SK-N-SH (cell line): Measurements from ENCODE around the gene SLIT1.

ENCODE experiments used
- ELF1 ChIP-seq: IDR thresholded peaks from 2 replicates; pipeline ENCODE4 v1.4.0; 2012
- EP300 ChIP-seq, 2 experiments: IDR thresholded peaks; 2 replicates each; pipeline versions ENCODE4 v1.4.0 to v1.6.1; 2012; ENCODE audit warnings: borderline replicate concordance in 1 of 2, low read depth in 1 of 2, low read length in 1 of 2
- MXI1 ChIP-seq: IDR thresholded peaks from 2 replicates; pipeline ENCODE4 v1.6.1; 2012; ENCODE audit warnings: mild to moderate bottlenecking, low read depth, low read length, improper control_type of control experiment
- NRF1 ChIP-seq: IDR thresholded peaks from 2 replicates; pipeline ENCODE4 v1.6.1; 2012; ENCODE audit warnings: low read depth, mild to moderate bottlenecking, low read length
- POLR2AphosphoS5 ChIP-seq: IDR thresholded peaks from 2 replicates; pipeline ENCODE4 v1.6.1; 2012; ENCODE audit warnings: low read depth, low read length
- SIN3A ChIP-seq: IDR thresholded peaks from 2 replicates; pipeline ENCODE4 v1.6.1; 2012; ENCODE audit warnings: low read depth, mild to moderate bottlenecking, low read length, moderate library complexity, borderline replicate concordance
- SMC3 ChIP-seq: IDR thresholded peaks from 2 replicates; pipeline ENCODE4 v1.6.1; 2012; ENCODE audit warnings: low read depth, low read length, improper control_type of control experiment
- TF ChIP-seq, protein P1 (sequence below): IDR thresholded peaks from 2 replicates; pipeline ENCODE4 v1.4.0; 2012; ENCODE audit warnings: low read depth
- TF ChIP-seq, protein P2 (sequence below): fragments of 200-600 bp; sonication (generic); IDR thresholded peaks from 2 replicates; pipeline ENCODE4 v1.6.1; 2017; ENCODE audit warnings: antibody characterized with exemption, mild to moderate bottlenecking, moderate library complexity

DNA sequence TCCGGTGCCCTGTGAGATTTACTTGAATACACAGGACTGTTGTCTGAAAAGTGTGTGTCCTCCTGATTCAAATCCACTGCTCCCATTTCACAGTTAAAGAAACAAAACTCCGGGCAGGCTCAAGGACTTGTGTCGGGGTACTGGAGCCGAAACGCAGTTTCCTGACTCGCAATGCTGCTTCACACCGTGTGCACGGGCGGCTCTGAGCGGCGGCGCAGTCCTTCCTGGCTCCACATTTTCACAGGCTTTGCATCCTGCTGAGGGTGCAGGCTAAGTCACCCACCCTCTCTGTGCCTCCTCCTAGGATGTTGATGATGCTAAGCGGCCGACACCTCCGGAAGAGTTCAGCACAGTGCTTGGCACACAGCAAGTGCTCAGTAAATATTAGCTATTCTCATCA is 65.4 kb downstream of the SLIT1 start:
- TF ChIP-seq SIN3A (no peak), MXI1 (no peak), NRF1 (no peak), EP300 (IDR thresholded peaks at IDR 0.05; ENCODE audit: borderline replicate concordance in 1 of 2, low read depth in 1 of 2, low read length in 1 of 2) (no peak), SMC3 (no peak), ELF1 (no peak), POLR2AphosphoS5 (no peak)
- TF ChIP-seq, protein P1, sequence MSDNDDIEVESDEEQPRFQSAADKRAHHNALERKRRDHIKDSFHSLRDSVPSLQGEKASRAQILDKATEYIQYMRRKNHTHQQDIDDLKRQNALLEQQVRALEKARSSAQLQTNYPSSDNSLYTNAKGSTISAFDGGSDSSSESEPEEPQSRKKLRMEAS = no peak
- TF ChIP-seq, protein P2, sequence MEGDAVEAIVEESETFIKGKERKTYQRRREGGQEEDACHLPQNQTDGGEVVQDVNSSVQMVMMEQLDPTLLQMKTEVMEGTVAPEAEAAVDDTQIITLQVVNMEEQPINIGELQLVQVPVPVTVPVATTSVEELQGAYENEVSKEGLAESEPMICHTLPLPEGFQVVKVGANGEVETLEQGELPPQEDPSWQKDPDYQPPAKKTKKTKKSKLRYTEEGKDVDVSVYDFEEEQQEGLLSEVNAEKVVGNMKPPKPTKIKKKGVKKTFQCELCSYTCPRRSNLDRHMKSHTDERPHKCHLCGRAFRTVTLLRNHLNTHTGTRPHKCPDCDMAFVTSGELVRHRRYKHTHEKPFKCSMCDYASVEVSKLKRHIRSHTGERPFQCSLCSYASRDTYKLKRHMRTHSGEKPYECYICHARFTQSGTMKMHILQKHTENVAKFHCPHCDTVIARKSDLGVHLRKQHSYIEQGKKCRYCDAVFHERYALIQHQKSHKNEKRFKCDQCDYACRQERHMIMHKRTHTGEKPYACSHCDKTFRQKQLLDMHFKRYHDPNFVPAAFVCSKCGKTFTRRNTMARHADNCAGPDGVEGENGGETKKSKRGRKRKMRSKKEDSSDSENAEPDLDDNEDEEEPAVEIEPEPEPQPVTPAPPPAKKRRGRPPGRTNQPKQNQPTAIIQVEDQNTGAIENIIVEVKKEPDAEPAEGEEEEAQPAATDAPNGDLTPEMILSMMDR = no peak
